Right forelimb (tissue), 1 donor: ENCODE results near the gene IGFBP1.
"Not testable (repeated sequence)": the region's sequence is repeated elsewhere in the genome, so short reads cannot be mapped to it uniquely, and the experiment has no call there.

Experiments used
- DNase-seq: peaks from one replicate; pipeline ENCODE4 v3.0.0-alpha.2; 2018

The IGFBP1 gene

DNA sequence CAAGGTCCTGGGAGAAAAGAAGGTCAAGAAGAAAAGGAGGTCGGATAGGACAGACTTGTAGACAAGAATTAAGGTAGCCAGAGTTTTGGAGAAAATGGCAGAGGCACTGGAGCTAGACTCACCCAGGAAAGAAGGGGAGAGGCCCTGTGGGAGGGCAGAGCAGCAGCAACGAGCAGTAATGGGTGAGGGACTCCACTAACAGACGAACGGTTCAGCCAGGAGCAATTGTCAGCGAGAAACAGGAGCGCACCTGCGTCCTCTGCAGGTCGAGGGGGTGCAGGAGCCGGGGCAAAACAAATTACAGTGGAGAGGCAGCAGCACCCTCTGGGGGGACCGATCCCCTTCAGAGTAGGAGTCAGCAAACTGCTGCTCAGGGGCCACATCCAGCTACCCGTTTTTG, 51.3 kb downstream of the IGFBP1 start:
- DNase-seq = no peak

DNA sequence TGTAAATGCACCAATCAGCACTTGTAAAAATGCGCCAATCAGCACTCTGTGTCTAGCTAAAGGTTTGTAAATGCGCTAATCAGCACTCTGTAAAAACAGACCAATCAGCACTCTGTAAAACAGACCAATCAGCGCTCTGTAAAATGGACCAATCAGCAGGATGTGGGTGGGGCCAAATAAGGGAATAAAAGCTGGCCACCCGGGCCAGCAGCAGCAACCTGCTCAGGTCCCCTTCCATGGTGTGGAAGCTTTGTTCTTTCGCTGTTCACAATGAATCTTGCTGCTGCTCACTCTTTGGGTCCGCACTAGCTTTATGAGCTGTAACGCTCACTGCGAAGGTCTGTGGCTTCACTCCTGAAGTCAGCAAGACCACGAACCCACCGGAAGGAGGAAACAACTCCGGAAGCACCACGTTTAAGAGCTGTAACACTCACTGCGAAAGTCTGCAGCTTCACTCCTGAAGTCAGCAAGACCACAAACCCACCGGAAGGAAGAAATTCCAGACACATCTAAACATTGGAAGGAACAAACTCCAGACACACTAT, 52.0 kb downstream of the IGFBP1 start:
- not testable (repeated sequence) for DNase-seq

GRCh38 chr7:45940939-45941338, 52.7 kb downstream of the IGFBP1 start:
- no peak for DNase-seq
